GM19240 (cell line): ENCODE measurements around the gene LMTK2.
A peak's percentile ranks its signal among the peaks of the same experiment; 100 is the strongest.

Source experiments
- DNase-seq: peaks from one replicate; pipeline ENCODE4 v3.0.0; 2011; ENCODE audit warnings: low spot score; ENCODE audit not compliant: insufficient read length

LMTK2 gene

GRCh38 chr7:98233219-98234070, 126.8 kb downstream of the LMTK2 start:
- no peak for DNase-seq

GRCh38 chr7:98234429-98235147, 127.9 kb downstream of the LMTK2 start:
- DNase-seq, result no peak

- DNase-seq, result no peak
Observed at GRCh38 chr7:98235901-98236300, 129.2 kb downstream of the LMTK2 start.

GRCh38 chr7:98236355-98237185, 129.9 kb downstream of the LMTK2 start:
- no peak for DNase-seq

- DNase-seq, result no peak
Observed at GRCh38 chr7:98238076-98238475, 131.4 kb downstream of the LMTK2 start.

GRCh38 chr7:98238976-98239375, 132.3 kb downstream of the LMTK2 start:
- no peak for DNase-seq

GRCh38 chr7:98240961-98241673, 134.5 kb downstream of the LMTK2 start:
- peak; percentile 67 for DNase-seq

GRCh38 chr7:98241674-98242241, 135.1 kb downstream of the LMTK2 start:
- no peak for DNase-seq

- DNase-seq, result no peak
Observed at GRCh38 chr7:98242342-98242741, 135.7 kb downstream of the LMTK2 start.

- DNase-seq, result no peak
Observed at GRCh38 chr7:98242934-98243333, 136.3 kb downstream of the LMTK2 start.

GRCh38 chr7:98244871-98245270, 138.2 kb downstream of the LMTK2 start:
- no peak for DNase-seq

GRCh38 chr7:98248156-98248555, 141.5 kb downstream of the LMTK2 start:
- DNase-seq, result no peak

GRCh38 chr7:98249106-98249505, 142.4 kb downstream of the LMTK2 start:
- no peak for DNase-seq

- DNase-seq, result peak; percentile 64
Observed at GRCh38 chr7:98250789-98251188, 144.1 kb downstream of the LMTK2 start.

- DNase-seq, result no peak
Observed at GRCh38 chr7:98251231-98251600, 144.6 kb downstream of the LMTK2 start.

- DNase-seq, result peak; percentile 99
Observed at GRCh38 chr7:98251601-98252424, 145.2 kb downstream of the LMTK2 start, which contains the start of gene TECPR1. Gene TECPR1 (minus strand): TSS chr7:98252232. CDS start chr7:98246146, 6,086 bp downstream.

- DNase-seq, result no peak
Observed at GRCh38 chr7:98252425-98253054, 145.9 kb downstream of the LMTK2 start.

- DNase-seq, result no peak
Observed at GRCh38 chr7:98254516-98254915, 147.9 kb downstream of the LMTK2 start.

- no peak for DNase-seq
Observed at GRCh38 chr7:98254951-98255610, 148.4 kb downstream of the LMTK2 start.
